ENCODE measurements around the gene SYNJ2. TPM values are rescaled to one million over a fixed set of nuclear protein-coding genes. Genes with fewer than 3 reads are reported as not detected.

Gene SYNJ2
- total and polyA plus RNA-seq, 2 of the 4 experiments (the other 2 are of a cell fraction) = 40.8 to 45.2 TPM

GRCh38 chr6:158031381-158032353, 50.0 kb downstream of the SYNJ2 start:
- Histone ChIP-seq H3K14ac (replicated peaks; ENCODE audit: low read depth, low read length) (peak overlapping the region; percentile 94), H2AK5ac (ENCODE audit: low read depth, low read length) (peak overlapping the region; percentile 93), H3K79me1 (ENCODE audit: low read depth in 1 of 2, low read length in 2 of 2) (peaks cover 46 to 86% of the 10 kb centered on the region in 2 experiments), H3K56ac (ENCODE audit: extremely low read depth, insufficient read depth, low read length) (peak overlapping the region; percentile 76), H2BK120ac (ENCODE audit: low read depth, low read length) (peak overlapping the region; percentile 97), H3K27me3 (ENCODE audit: control insufficient read depth, insufficient read depth, low read length) (no peaks in the 10 kb centered on the region), H3K9ac (ENCODE audit: low read depth, low read length) (peak overlapping the region; percentile 34), H3K9me3 (ENCODE audit: control insufficient read depth, insufficient read depth, low read length) (no peaks in the 10 kb centered on the region), H3K27ac (ENCODE audit: insufficient read depth, low read length) (peak overlapping the region; percentile 92), H4K20me1 (ENCODE audit: insufficient read depth, low read length) (no peaks in the 10 kb centered on the region), H4K5ac (ENCODE audit: low read depth, low read length) (peak overlapping the region; percentile 69), H4K8ac (ENCODE audit: low read depth in 2 of 2, low read length in 2 of 2) (peak overlapping the region; percentile 69 to 83), H2AK9ac (replicated peaks; ENCODE audit: low read depth, low read length, poor library complexity) (peak overlapping the region; percentile 88), H2BK15ac (ENCODE audit: low read depth, low read length) (peak overlapping the region; percentile 84), H3K9me1 (ENCODE audit: insufficient read depth, low read length) (peaks cover 28% of the 10 kb centered on the region), H3K23ac (ENCODE audit: low read depth, low read length) (peak overlapping the region; percentile 86), H3K4me1 (ENCODE audit: control insufficient read depth, insufficient read depth, low read length) (peaks cover 43% of the 10 kb centered on the region), H3K36me3 (ENCODE audit: control insufficient read depth, insufficient read depth, low read length) (peaks cover 18% of the 10 kb centered on the region), H3K4me3 (ENCODE audit: insufficient read depth, low read depth, low read length) (no peak overlapping the region), H2BK5ac (ENCODE audit: low read depth, low read length, poor library complexity, severe bottlenecking) (peak overlapping the region; percentile 78), H3K4ac (ENCODE audit: low read depth, low read length) (peak overlapping the region; percentile 93), H4K91ac (ENCODE audit: insufficient read depth, low read depth, low read length) (peak overlapping the region; percentile 89), H2AFZ (replicated peaks; ENCODE audit: low read length, poor library complexity) (peak overlapping the region; percentile 28), H3K4me2 (ENCODE audit: low read depth, low read length) (peak overlapping the region; percentile 27), H3K18ac (ENCODE audit: low read depth, low read length) (peak overlapping the region; percentile 62), H2BK20ac (ENCODE audit: low read depth, low read length) (peak overlapping the region; percentile 60)
- ChIA-PET CTCF (interaction anchor here (1.2 kb wide), 1 partner anchor 24 kb away, joined by 3 read pairs; no protein-coding TSS in a partner anchor), POLR2A (ENCODE audit: unreplicated experiment) (interaction anchor here (0.6 to 1.0 kb wide), 2 partner anchors 11 to 48 kb away, joined by 3 read pairs; no protein-coding TSS in a partner anchor)
- DNase-seq = peak; percentile 89
- 3% methylated on average over 5 of the region's 20 CpGs; no CpG with 5 or more reads in 1 of the 2 experiments for whole genome bisulfite sequencing, 2 experiments (ENCODE audit: extremely low coverage in 2 of 2, insufficient read length in 1 of 2)
- in situ Hi-C loops (cut with MboI; ENCODE audit: low sequenced_read_pairs) = no loop called here
- intact Hi-C loops (cut with micrococcal nuclease) = no loop called here
- peak; percentile 74 for ATAC-seq (ENCODE audit: low read depth)
- no TSS peak for BruUV-seq (replicated peaks)
- TF ChIP-seq NFE2L2 (IDR thresholded peaks at IDR 0.05; ENCODE audit: low read depth, low read length) = no peak
- TF ChIP-seq RFX5 (IDR thresholded peaks at IDR 0.05; ENCODE audit: low read depth, low read length) = no peak
- TF ChIP-seq CEBPB (IDR thresholded peaks at IDR 0.05; ENCODE audit: low read depth, low read length) = peak; percentile 33; the same call in 1 of the 2 replicates
- TF ChIP-seq MAFK (IDR thresholded peaks at IDR 0.05; ENCODE audit: low read depth, low read length) = no peak
- TF ChIP-seq USF2 (IDR thresholded peaks at IDR 0.05; ENCODE audit: low read depth, low read length) = no peak
- TF ChIP-seq MAZ (IDR thresholded peaks at IDR 0.05; ENCODE audit: borderline replicate concordance, low read depth, low read length) = peak; percentile 67; the same call in 1 of the 2 replicates
- TF ChIP-seq RAD21 (IDR thresholded peaks at IDR 0.05; ENCODE audit: low read length) = peak; percentile 15
- peak; percentile 85 for TF ChIP-seq FOS (IDR thresholded peaks at IDR 0.05; ENCODE audit: low read depth, low read length)
- TF ChIP-seq SMC3 (IDR thresholded peaks at IDR 0.05; ENCODE audit: low read depth, low read length) = no peak
- TF ChIP-seq MXI1 (IDR thresholded peaks at IDR 0.05; ENCODE audit: borderline replicate concordance, low read depth, low read length) = no peak
- TF ChIP-seq POLR2A (IDR thresholded peaks at IDR 0.05; ENCODE audit: low read depth, low read length) = no peak; the same call in 1 of the 2 replicates
- TF ChIP-seq CTCF (conservative IDR thresholded peaks at IDR 0.05; ENCODE audit: low read depth, low read length) = no peak
- TF ChIP-seq BHLHE40 (IDR thresholded peaks at IDR 0.05; ENCODE audit: low read depth, low read length) = peak; percentile 68; the same call in 1 of the 2 replicates
- TF ChIP-seq CHD1 (IDR thresholded peaks at IDR 0.05; ENCODE audit: low read depth, low read length) = no peak
- TF ChIP-seq RCOR1 (IDR thresholded peaks at IDR 0.05; ENCODE audit: insufficient replicate concordance, low read length) = peak; percentile 45
- dilution Hi-C loops (cut with HindIII; ENCODE audit: low sequenced_read_pairs, unreplicated experiment) = no loop called here
